Skeletal muscle tissue (tissue), 4 donors: ENCODE data around the gene RGS1. TPM values are rescaled to one million over a fixed set of nuclear protein-coding genes. Genes with fewer than 3 reads are reported as not detected.

Experiments
- H3K27ac ChIP-seq: one replicate; pipeline ENCODE4 v1.7.0; 2013; ENCODE audit warnings: mild to moderate bottlenecking, low read depth, low read length, inconsistent platforms
- H3K27me3 ChIP-seq, 3 donors: one replicate each; pipeline ENCODE4 v1.7.0; 2013; ENCODE audit warnings: low read length in 3 of 3; ENCODE audit not compliant: control insufficient read depth in 3 of 3, insufficient read depth in 3 of 3
- H3K36me3 ChIP-seq, 3 donors: one replicate each; pipeline ENCODE4 v1.7.0; 2013; ENCODE audit warnings: low read length in 3 of 3; ENCODE audit not compliant: control insufficient read depth in 3 of 3, insufficient read depth in 3 of 3
- H3K4me1 ChIP-seq, 3 donors: one replicate each; pipeline ENCODE4 v1.7.0; 2013; ENCODE audit warnings: low read length in 3 of 3, mild to moderate bottlenecking in 3 of 3; ENCODE audit not compliant: control insufficient read depth in 3 of 3, insufficient read depth in 3 of 3
- H3K4me3 ChIP-seq, 3 donors: one replicate each; pipeline ENCODE4 v1.7.0; 2013; ENCODE audit warnings: low read length in 3 of 3
- H3K9ac ChIP-seq, 3 donors: one replicate each; pipeline ENCODE4 v1.7.0; 2013; ENCODE audit warnings: low read length in 3 of 3, mild to moderate bottlenecking in 3 of 3, moderate library complexity in 2 of 3, low read depth in 1 of 3
- H3K9me3 ChIP-seq, 3 donors: one replicate each; pipeline ENCODE4 v1.7.0; 2013; ENCODE audit warnings: low read length in 3 of 3; ENCODE audit not compliant: control insufficient read depth in 3 of 3
- total RNA-seq: library from RNA; depleted of rRNA; stranded (reverse); fragments of >200 nt; gene quantifications from one replicate; pipeline ENCODE4 v1.2.3, GENCODE V29; 2014
- donor health status: Osteomylitis.

Gene RGS1
- total RNA-seq, 1 donor from 2014 or later, result 5.7 TPM

DNA sequence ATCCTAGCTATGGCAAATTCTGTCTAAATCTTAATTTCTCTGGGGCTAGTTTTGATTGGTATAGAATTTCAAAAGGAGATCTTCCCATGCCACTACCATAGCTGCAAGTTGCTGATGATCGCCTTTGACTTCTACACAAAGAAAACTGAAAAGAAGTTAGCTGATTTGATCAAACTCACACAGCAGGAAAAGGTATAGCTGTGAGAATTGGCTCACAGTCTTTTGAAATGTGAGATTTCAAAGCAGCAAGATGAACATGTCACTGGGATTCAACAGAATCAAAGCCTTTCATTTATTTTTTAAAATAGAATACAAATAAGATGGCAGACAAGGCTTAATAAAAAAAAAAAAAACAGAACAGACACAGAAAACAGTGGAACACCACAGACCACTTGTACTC is 7.5 kb upstream of the RGS1 start:
- H3K4me1 ChIP-seq, result no peaks in the 10 kb centered on the region
- H3K9ac ChIP-seq, result no peak overlapping the region
- H3K27me3 ChIP-seq, result no peaks in the 10 kb centered on the region
- H3K36me3 ChIP-seq, result no peaks in the 10 kb centered on the region
- no peak overlapping the region for H3K27ac ChIP-seq
- H3K9me3 ChIP-seq, result no peaks in the 10 kb centered on the region
- H3K4me3 ChIP-seq, result no peak overlapping the region

DNA sequence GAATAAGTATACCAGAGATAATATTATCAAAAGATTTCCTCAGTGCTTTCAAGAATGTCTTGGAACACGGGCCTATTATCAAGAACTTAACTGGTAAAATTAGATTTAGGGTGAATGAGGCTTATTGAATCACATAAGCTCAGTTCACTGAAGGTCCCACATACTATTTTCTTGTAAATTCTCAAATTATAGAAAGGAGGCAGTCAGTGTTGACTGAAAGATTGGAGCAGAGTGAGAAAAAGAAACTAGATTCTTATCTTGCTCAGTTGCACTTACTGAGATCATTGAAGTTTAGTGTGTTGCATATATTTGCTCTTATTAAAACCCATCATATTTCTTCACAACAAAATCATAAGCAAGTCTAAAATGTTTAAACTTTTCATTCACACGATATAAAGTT is 3.9 kb upstream of the RGS1 start:
- Histone ChIP-seq H3K27me3 (no peaks in the 10 kb centered on the region), H3K27ac (no peak overlapping the region), H3K36me3 (no peaks in the 10 kb centered on the region), H3K4me1 (no peaks in the 10 kb centered on the region), H3K9ac (no peak overlapping the region), H3K4me3 (no peak overlapping the region), H3K9me3 (no peaks in the 10 kb centered on the region)

DNA sequence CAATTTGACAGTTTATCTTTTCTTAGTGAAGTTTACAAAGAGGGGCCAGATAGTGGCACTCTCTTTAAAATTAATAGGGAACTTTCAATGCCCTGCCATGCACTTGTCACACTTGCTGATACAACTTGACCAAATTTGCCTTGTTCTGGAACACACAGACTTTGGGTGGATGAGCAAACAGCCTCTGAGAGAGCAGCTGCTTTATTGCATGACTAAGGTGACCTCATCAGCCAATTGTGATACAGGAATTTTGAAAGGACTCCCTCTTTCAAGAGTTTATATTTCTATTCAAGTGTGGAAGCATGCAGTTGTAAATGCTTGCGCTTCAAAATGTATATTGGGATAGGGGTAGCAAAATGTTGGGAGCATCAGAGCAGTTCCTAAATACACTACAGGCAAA is 2.1 kb upstream of the RGS1 start:
- H3K4me1 ChIP-seq, result no peaks in the 10 kb centered on the region
- no peaks in the 10 kb centered on the region for H3K9me3 ChIP-seq
- H3K4me3 ChIP-seq, result no peak overlapping the region
- no peaks in the 10 kb centered on the region for H3K27me3 ChIP-seq
- no peak overlapping the region for H3K9ac ChIP-seq
- H3K36me3 ChIP-seq, result no peaks in the 10 kb centered on the region
- H3K27ac ChIP-seq, result no peak overlapping the region

DNA sequence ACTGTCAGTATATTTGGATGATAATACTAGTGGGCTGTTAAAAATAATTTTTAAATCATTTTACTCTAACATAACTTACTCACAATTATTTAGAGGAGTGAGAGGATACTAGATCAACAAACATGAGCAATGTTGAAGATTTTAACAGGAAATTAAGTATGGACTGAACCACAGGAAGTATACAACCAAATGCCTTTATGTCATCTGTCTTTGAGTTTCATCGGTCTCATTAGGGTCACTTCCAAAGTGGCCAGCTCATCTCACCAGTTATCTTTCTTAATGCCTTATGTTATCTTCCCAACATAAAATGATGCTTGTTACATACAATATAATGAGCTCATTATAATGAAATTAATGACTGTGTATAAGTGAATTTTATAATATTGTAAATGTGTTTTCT is 1.5 kb upstream of the RGS1 start:
- no peaks in the 10 kb centered on the region for H3K9me3 ChIP-seq
- no peak overlapping the region for H3K27ac ChIP-seq
- H3K4me3 ChIP-seq, result no peak overlapping the region
- H3K9ac ChIP-seq, result no peak overlapping the region
- H3K4me1 ChIP-seq, result no peaks in the 10 kb centered on the region
- no peaks in the 10 kb centered on the region for H3K27me3 ChIP-seq
- H3K36me3 ChIP-seq, result no peaks in the 10 kb centered on the region

DNA sequence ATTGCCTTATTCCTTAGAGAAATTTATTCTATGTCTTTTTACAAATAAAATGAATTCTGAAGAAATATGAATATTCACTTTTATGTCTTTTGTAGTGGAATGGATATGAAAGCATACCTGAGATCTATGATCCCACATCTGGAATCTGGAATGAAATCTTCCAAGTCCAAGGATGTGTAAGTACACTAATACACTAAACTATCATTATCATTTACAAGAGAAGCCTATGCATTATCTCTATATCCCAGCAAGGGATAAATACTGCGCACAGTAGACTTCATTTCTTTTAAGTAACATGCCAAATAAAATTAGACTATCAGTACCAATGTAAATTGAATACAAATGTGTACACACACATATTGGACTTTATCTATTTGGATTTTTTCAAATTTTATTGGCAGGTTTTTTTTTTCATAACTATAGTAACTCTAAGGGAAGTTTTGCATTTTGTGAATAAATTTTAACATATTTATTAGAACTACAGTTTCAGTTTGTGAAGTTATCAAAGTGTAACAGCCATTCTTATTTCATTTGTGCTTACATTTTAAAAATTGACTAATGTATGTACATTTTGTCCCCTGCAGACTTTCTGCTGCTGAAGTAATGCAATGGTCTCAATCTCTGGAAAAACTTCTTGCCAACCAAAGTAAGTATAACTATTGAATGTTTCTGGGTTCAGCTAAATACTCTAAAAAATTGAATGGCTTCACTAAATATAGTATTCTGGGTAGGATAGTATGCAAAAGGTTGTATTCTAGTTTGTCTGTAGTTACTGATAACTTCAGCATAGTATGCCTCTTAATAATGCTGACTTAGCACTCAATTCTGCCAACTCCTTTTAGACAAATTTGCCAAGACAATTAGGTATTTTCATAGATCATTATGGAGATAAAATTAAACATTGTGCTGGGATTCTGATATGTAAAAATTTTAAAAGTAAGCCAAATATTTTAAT is 894 bp downstream of the RGS1 start:
- Histone ChIP-seq H3K4me1 (no peaks in the 10 kb centered on the region), H3K36me3 (no peaks in the 10 kb centered on the region), H3K27ac (no peak overlapping the region), H3K9ac (no peak overlapping the region), H3K27me3 (no peaks in the 10 kb centered on the region), H3K9me3 (no peaks in the 10 kb centered on the region), H3K4me3 (no peak overlapping the region)

DNA sequence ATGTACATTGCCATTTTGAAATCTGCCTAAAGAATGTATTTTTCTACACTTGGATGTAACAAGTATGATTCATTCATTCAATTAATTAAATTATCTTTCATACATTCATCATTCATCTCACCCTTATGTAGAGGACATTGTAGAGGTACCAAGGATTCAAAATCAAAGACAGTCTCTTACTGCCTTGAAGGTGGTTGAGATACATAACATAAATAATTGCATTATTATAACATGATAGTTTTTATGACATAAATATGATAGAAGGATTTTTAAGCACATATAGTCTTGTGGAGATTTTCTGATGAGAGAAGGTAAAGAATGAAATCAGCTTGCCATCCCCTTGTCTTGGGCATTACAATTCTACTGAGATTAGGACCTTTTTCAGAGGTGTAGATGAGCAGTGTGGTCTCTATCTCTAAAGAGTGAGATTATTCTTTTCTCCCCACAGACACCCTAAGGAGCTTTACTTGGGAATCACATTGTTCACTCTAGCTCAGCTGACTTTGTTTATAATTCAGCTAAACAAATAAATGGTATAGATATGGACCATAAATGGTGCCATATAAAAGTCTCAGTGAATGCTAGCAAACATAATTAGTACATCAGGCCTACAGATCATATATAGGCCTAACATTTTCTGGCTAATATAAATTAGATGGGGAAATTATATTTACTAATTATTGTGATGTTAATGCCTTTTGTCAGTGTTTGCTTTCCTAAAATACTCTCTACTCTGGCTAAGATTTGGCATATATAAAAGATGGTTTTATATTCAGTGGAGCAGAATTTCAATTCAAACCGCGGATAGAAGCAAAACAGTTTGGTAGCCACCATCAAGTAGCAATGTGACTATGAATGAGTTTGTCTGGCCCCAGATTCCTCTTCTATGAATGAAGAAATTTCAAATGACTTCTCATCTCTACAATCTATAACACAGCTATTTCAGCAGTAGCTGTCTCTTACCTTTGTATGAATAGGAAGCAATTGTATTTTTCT is 1.9 kb downstream of the RGS1 start:
- Histone ChIP-seq H3K4me3 (no peak overlapping the region), H3K4me1 (no peaks in the 10 kb centered on the region), H3K36me3 (no peaks in the 10 kb centered on the region), H3K9ac (no peak overlapping the region), H3K9me3 (no peaks in the 10 kb centered on the region), H3K27me3 (no peaks in the 10 kb centered on the region), H3K27ac (no peak overlapping the region)

DNA sequence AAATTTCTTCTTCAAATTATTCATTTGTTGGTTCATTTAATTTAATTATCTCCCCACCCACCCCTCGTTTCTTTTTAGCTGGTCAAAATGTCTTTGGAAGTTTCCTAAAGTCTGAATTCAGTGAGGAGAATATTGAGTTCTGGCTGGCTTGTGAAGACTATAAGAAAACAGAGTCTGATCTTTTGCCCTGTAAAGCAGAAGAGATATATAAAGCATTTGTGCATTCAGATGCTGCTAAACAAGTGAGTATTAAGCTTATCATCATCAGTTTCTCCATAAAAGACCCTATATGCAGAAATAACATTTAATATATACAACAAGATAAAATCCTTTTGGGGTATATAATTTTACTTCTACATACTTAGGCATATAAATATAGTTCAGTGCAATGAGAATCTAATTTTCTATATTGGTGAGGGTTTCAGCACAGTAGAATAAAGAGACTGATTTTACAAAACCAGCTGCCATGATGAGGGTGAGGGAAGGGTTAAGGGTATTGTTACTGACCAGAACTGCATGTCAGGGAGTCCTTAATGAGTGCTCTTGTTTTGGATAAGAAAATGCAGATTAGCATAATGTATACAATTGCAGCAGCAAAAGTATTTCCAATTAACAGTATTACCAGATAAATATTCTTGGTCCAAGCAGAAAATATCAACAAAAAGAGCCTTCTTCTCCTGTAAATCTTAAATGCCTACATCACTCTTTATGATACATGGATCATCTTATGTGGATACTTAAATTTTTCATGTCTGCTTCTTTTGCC is 2.8 kb downstream of the RGS1 start:
- H3K4me1 ChIP-seq, result no peaks in the 10 kb centered on the region
- no peaks in the 10 kb centered on the region for H3K27me3 ChIP-seq
- H3K4me3 ChIP-seq, result no peak overlapping the region

DNA sequence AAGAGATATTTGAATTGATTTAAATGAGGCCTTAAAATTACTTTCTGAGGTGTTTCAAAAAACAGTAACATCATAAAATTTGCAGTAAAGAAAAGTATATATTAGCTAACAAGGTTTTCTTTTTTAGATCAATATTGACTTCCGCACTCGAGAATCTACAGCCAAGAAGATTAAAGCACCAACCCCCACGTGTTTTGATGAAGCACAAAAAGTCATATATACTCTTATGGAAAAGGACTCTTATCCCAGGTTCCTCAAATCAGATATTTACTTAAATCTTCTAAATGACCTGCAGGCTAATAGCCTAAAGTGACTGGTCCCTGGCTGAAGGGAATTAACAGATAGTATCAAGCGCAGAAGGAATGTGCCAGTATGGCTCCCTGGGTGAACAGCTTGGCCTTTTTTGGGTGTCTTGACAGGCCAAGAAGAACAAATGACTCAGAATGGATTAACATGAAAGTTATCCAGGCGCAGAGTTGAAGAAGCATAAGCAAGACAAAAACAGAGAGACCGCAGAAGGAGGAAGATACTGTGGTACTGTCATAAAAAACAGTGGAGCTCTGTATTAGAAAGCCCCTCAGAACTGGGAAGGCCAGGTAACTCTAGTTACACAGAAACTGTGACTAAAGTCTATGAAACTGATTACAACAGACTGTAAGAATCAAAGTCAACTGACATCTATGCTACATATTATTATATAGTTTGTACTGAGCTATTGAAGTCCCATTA is 3.6 kb downstream of the RGS1 start:
- H3K36me3 ChIP-seq, result no peaks in the 10 kb centered on the region
- H3K9ac ChIP-seq, result no peak overlapping the region
- H3K4me3 ChIP-seq, result no peak overlapping the region
- H3K4me1 ChIP-seq, result no peaks in the 10 kb centered on the region
- H3K27ac ChIP-seq, result no peak overlapping the region
- H3K27me3 ChIP-seq, result no peaks in the 10 kb centered on the region
- H3K9me3 ChIP-seq, result no peaks in the 10 kb centered on the region

More for the DNA sequence above, 2.8 kb downstream of the RGS1 start:
- Histone ChIP-seq H3K9me3 (no peaks in the 10 kb centered on the region), H3K36me3 (no peaks in the 10 kb centered on the region), H3K9ac (no peak overlapping the region), H3K27ac (no peak overlapping the region)

DNA sequence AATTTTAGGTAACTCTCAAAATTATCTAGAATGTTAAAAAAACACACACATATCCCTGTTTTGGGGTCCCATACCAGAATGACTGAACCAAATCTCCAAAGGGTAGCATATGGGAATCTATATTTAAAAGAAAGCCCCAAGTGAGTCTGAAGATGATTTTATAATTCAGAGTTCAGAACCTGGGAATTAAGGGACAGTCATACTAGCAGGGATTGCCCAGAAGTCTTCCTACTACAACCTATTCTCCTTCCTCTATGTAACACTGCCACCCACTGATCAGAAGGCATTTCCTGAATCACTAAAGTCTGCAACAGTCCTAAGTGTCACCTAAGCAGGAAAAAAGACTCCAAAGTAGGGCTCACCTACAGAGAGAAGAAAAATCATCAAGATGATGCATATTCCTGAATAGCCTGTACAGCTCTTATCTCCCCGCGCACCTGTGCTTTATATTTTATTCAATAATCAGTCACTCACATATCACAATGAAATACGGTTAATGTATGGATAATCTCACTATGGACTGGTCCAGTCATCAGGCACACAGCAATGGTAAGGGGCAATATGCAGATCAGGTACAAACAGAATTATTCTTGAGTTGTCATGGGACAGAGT is 4.9 kb downstream of the RGS1 start:
- Histone ChIP-seq H3K27ac (no peak overlapping the region), H3K9me3 (no peaks in the 10 kb centered on the region), H3K27me3 (no peaks in the 10 kb centered on the region), H3K4me3 (no peak overlapping the region), H3K4me1 (no peaks in the 10 kb centered on the region), H3K36me3 (no peaks in the 10 kb centered on the region), H3K9ac (no peak overlapping the region)
